Measurements from ENCODE around the gene ZNF782.

GRCh38 chr9:96867079-96867804 lies 12.9 kb upstream of the ZNF782 start:
- TF ChIP-seq CTCF (IDR thresholded peaks at IDR 0.05) (no peak), EZH2phosphoT487 (IDR thresholded peaks at IDR 0.05; ENCODE audit: borderline replicate concordance, low read depth) (no peak), RXRA (IDR thresholded peaks at IDR 0.05; ENCODE audit: borderline replicate concordance, low read depth) (no peak)
